ENCODE data around the gene CXorf66.
"Not testable (repeated sequence)": the region's sequence is repeated elsewhere in the genome, so short reads cannot be mapped to it uniquely, and the experiment has no call there.

Gene CXorf66

GRCh38 chrX:139930916-139931645, 34.2 kb downstream of the CXorf66 start:
- DNase-seq (ENCODE audit: low read depth), result peak; percentile 51
- peak overlapping the region; percentile 69 for H3K4me3 ChIP-seq (ENCODE audit: low read depth, low read length)
- TF ChIP-seq MYC (IDR thresholded peaks at IDR 0.05; ENCODE audit: low read depth, low read length) (0 out of 2 replicates have a peak, but pooled peaks have one; percentile 7), CTCF (IDR thresholded peaks at IDR 0.05; ENCODE audit: low read depth, low read length) (no peak)

GRCh38 chrX:139930401-139930800, 34.9 kb downstream of the CXorf66 start:
- no peak for TF ChIP-seq MAX (IDR thresholded peaks at IDR 0.05; ENCODE audit: low read depth, low read length)
- TF ChIP-seq CTCF (IDR thresholded peaks at IDR 0.05; ENCODE audit: low read depth, low read length), result no peak
- no peak for TF ChIP-seq POLR2A (IDR thresholded peaks at IDR 0.05; ENCODE audit: extremely low read depth, insufficient read length)
- TF ChIP-seq MYC (IDR thresholded peaks at IDR 0.05; ENCODE audit: low read depth, low read length), result no peak
- DNase-seq (ENCODE audit: low read depth), result no peak
- H3K4me3 ChIP-seq (ENCODE audit: low read depth, low read length), result peak overlapping the region; percentile 69

GRCh38 chrX:139929876-139930275, 35.4 kb downstream of the CXorf66 start:
- TF ChIP-seq MAX (IDR thresholded peaks at IDR 0.05; ENCODE audit: low read depth, low read length) (no peak), MYC (IDR thresholded peaks at IDR 0.05; ENCODE audit: low read depth, low read length) (no peak), CTCF (IDR thresholded peaks at IDR 0.05; ENCODE audit: low read depth, low read length) (no peak), POLR2A (IDR thresholded peaks at IDR 0.05; ENCODE audit: extremely low read depth, insufficient read length) (no peak)
- no peak overlapping the region for H3K4me3 ChIP-seq (ENCODE audit: low read depth, low read length)
- DNase-seq (ENCODE audit: low read depth), result no peak

GRCh38 chrX:139924696-139925095, 40.6 kb downstream of the CXorf66 start:
- no peak for DNase-seq (ENCODE audit: low read depth)
- no peak overlapping the region for H3K4me3 ChIP-seq (ENCODE audit: low read depth, low read length)
- TF ChIP-seq MYC (IDR thresholded peaks at IDR 0.05; ENCODE audit: low read depth, low read length), result no peak
- no peak for TF ChIP-seq POLR2A (IDR thresholded peaks at IDR 0.05; ENCODE audit: extremely low read depth, insufficient read length)
- TF ChIP-seq CTCF (IDR thresholded peaks at IDR 0.05; ENCODE audit: low read depth, low read length), result no peak
- TF ChIP-seq MAX (IDR thresholded peaks at IDR 0.05; ENCODE audit: low read depth, low read length), result no peak

- H3K4me3 ChIP-seq (ENCODE audit: low read depth, low read length), result no peak overlapping the region
- DNase-seq (ENCODE audit: low read depth), result peak; percentile 4
- TF ChIP-seq MYC (IDR thresholded peaks at IDR 0.05; ENCODE audit: low read depth, low read length) (no peak), CTCF (IDR thresholded peaks at IDR 0.05; ENCODE audit: low read depth, low read length) (no peak), POLR2A (IDR thresholded peaks at IDR 0.05; ENCODE audit: extremely low read depth, insufficient read length) (no peak), MAX (IDR thresholded peaks at IDR 0.05; ENCODE audit: low read depth, low read length) (no peak)
Observed at GRCh38 chrX:139924069-139924695, 41.1 kb downstream of the CXorf66 start.

GRCh38 chrX:139921142-139921541, 44.2 kb downstream of the CXorf66 start:
- H3K4me3 ChIP-seq (ENCODE audit: low read depth, low read length); DNase-seq (ENCODE audit: low read depth): not testable (repeated sequence)

All from NB4 (cell line).